A673 (cell line): ENCODE results near the gene HPCAL1.

Experiments
- EZH2 ChIP-seq: fragments of 200-600 bp; sonication (generic); IDR thresholded peaks from 2 replicates; pipeline ENCODE4 v1.6.1; 2017; ENCODE audit warnings: borderline replicate concordance, low read depth, mild to moderate bottlenecking, mixed read lengths, antibody characterized with exemption, low read length; ENCODE audit not compliant: poor library complexity, severe bottlenecking
- TF ChIP-seq, protein P1 (sequence below): fragments of 300-800, 200-600 bp; sonication (generic); conservative IDR thresholded peaks from 2 replicates; pipeline ENCODE4 v1.5.1; 2017; ENCODE audit warnings: low read depth, mild to moderate bottlenecking, antibody characterized with exemption, low read length, moderate library complexity, mixed read lengths

DNA sequence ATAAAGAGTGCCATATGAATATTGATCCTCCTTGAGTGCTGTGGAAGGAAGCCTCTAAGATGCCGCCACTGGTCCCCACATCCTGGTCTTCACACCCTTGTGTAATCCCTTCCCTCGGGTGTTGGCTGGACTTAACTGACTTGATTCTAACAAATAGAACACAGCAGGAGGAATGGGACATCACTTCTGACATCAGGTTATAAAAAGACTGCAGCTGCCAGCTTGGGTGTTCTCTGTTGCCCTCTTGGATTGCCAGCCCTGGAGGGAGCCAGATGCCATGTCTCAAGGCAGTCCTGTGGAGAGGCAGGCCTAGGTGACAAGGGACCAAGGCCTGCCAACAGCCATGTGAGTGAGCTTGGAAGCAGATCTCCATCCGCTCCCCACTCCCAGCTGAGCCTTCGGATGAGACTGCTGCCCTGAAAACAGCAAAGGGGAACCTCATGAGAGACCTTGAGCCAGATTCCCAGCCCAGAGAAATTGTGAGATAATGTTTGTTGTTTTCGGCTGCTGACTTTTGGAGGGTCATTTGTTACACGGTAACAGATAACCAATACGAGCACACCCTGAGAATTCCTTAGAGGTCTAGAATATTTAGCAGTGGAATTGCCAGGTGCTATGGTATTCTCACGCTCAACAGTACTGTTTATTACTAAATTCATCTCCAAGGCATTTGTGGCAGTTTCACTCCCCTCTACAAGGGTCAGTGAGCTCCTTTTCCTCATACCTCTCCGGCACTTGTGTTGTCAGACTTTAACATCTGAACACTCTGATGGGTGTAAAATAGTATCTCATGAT, 32.5 kb downstream of the HPCAL1 start:
- TF ChIP-seq, protein P1, sequence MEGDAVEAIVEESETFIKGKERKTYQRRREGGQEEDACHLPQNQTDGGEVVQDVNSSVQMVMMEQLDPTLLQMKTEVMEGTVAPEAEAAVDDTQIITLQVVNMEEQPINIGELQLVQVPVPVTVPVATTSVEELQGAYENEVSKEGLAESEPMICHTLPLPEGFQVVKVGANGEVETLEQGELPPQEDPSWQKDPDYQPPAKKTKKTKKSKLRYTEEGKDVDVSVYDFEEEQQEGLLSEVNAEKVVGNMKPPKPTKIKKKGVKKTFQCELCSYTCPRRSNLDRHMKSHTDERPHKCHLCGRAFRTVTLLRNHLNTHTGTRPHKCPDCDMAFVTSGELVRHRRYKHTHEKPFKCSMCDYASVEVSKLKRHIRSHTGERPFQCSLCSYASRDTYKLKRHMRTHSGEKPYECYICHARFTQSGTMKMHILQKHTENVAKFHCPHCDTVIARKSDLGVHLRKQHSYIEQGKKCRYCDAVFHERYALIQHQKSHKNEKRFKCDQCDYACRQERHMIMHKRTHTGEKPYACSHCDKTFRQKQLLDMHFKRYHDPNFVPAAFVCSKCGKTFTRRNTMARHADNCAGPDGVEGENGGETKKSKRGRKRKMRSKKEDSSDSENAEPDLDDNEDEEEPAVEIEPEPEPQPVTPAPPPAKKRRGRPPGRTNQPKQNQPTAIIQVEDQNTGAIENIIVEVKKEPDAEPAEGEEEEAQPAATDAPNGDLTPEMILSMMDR, result no peak
- no peak for TF ChIP-seq EZH2
